ENCODE data around the gene LCN9. TPM values are rescaled to one million over a fixed set of nuclear protein-coding genes. Genes with fewer than 3 reads are reported as not detected.

The LCN9 gene
- total RNA-seq, 1 donor from 2014 or later: 1.1 TPM

- H3K27me3 Mint-ChIP-seq: peaks cover 10% of the 10 kb centered on the region
- no peak for TF ChIP-seq CTCF (conservative IDR thresholded peaks at IDR 0.05)
- no peak overlapping the region for H3K4me3 Mint-ChIP-seq
- no peak for DNase-seq (ENCODE audit: extremely low spot score, unreplicated experiment)
- H3K27ac Mint-ChIP-seq: no peak overlapping the region
- H3K4me1 Mint-ChIP-seq (ENCODE audit: unreplicated experiment): peaks cover 4% of the 10 kb centered on the region
- no peaks in the 10 kb centered on the region for H3K9me3 Mint-ChIP-seq
- no peaks in the 10 kb centered on the region for H3K36me3 Mint-ChIP-seq
Measured at GRCh38 chr9:135684691-135685090, 21.6 kb downstream of the LCN9 start.

- TF ChIP-seq CTCF (conservative IDR thresholded peaks at IDR 0.05): no peak
- no peak for DNase-seq (ENCODE audit: extremely low spot score, unreplicated experiment)
- no peaks in the 10 kb centered on the region for H3K36me3 Mint-ChIP-seq
- H3K27me3 Mint-ChIP-seq: peaks cover 11% of the 10 kb centered on the region
- H3K4me1 Mint-ChIP-seq (ENCODE audit: unreplicated experiment): no peaks in the 10 kb centered on the region
- no peak overlapping the region for H3K27ac Mint-ChIP-seq
- H3K4me3 Mint-ChIP-seq: no peak overlapping the region
- no peaks in the 10 kb centered on the region for H3K9me3 Mint-ChIP-seq
Measured at GRCh38 chr9:135687216-135687615, 24.1 kb downstream of the LCN9 start.

GRCh38 chr9:135689011-135689410 lies 25.9 kb downstream of the LCN9 start:
- Mint-ChIP-seq H3K9me3 (no peaks in the 10 kb centered on the region), H3K36me3 (no peaks in the 10 kb centered on the region), H3K27ac (no peak overlapping the region), H3K27me3 (peaks cover 15% of the 10 kb centered on the region), H3K4me1 (ENCODE audit: unreplicated experiment) (no peaks in the 10 kb centered on the region), H3K4me3 (no peak overlapping the region)
- no peak for TF ChIP-seq CTCF (conservative IDR thresholded peaks at IDR 0.05)
- DNase-seq (ENCODE audit: extremely low spot score, unreplicated experiment): no peak

GRCh38 chr9:135690836-135691570 lies 27.9 kb downstream of the LCN9 start:
- no peaks in the 10 kb centered on the region for H3K9me3 Mint-ChIP-seq
- no peak for DNase-seq (ENCODE audit: extremely low spot score, unreplicated experiment)
- peaks cover 18% of the 10 kb centered on the region for H3K27me3 Mint-ChIP-seq
- H3K4me1 Mint-ChIP-seq (ENCODE audit: unreplicated experiment): no peaks in the 10 kb centered on the region
- H3K4me3 Mint-ChIP-seq: no peak overlapping the region
- H3K27ac Mint-ChIP-seq: no peak overlapping the region
- H3K36me3 Mint-ChIP-seq: no peaks in the 10 kb centered on the region
- TF ChIP-seq CTCF (conservative IDR thresholded peaks at IDR 0.05): no peak

GRCh38 chr9:135692410-135692809 lies 29.3 kb downstream of the LCN9 start:
- H3K36me3 Mint-ChIP-seq: no peaks in the 10 kb centered on the region
- H3K4me1 Mint-ChIP-seq (ENCODE audit: unreplicated experiment): no peaks in the 10 kb centered on the region
- TF ChIP-seq CTCF (conservative IDR thresholded peaks at IDR 0.05): no peak
- DNase-seq (ENCODE audit: extremely low spot score, unreplicated experiment): no peak
- peaks cover 18% of the 10 kb centered on the region for H3K27me3 Mint-ChIP-seq
- no peaks in the 10 kb centered on the region for H3K9me3 Mint-ChIP-seq
- no peak overlapping the region for H3K4me3 Mint-ChIP-seq
- no peak overlapping the region for H3K27ac Mint-ChIP-seq

Measured in type B pancreatic cell (in vitro differentiated cells).